Kidney tubule cell (primary cell): ENCODE measurements around the gene CECR2.
"Not testable (repeated sequence)": the region's sequence is repeated elsewhere in the genome, so short reads cannot be mapped to it uniquely, and the experiment has no call there.

Experiments
- DNase-seq: peaks from one replicate; pipeline ENCODE4 v3.0.0-alpha.2; 2018; ENCODE audit warnings: low spot score

The CECR2 gene

DNA sequence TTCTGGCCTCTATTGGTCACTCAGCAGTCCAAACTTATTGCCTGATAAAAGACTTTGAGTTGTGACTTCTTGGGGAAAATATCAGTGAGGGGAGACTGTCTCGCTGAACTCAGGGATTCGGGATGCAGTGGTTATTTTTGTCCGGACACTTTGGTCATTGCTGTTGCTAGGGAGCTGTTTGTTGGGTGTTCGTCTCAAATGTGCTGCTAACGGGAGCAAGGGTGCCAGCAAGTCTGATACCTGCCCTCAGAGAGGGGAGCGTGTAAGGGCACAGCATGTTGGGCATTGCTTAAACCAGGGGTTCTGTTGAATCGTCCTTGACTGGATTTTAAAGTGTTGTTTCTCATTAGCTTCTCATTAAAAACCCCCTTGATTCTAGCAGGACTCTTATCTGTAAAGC lies 144.8 kb downstream of the CECR2 start:
- no peak for DNase-seq

DNA sequence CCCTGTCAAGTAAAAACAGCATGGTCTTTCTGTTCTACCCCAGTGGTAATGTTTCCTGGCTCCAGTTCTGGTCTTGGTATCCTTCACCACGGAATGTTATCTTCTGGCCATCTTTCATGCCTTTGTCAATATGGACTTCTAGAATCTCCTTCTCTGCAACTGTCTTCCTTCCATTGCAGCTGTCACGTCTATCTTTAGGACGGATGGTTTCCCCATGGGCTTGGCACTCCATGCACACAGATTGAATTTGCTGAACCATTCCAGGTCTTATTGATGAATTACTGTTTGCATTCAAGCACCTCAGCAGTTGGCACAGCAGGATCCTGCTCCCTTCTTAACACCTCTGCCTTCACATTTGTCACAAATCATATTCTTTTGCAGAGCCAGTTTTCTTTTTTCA lies 149.1 kb downstream of the CECR2 start:
- no peak for DNase-seq

DNA sequence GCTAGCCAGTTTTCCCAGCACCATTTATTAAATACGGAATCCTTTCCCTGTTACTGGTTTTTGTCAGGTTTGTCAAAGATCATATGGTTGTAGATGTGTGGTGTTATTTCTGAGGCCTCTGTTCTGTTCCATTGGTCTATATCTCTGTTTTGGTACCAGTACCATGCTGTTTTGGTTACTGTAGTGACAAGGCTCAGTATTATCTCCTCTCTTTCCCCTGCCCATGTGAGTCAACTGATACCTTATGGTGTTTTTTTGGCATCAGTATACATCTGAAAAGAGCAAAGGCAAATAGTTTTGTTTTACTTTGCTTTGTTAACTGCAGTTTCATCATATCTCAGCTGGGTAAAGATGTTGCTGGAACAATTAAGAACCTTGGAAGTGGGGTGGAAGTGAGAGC lies 152.7 kb downstream of the CECR2 start:
- DNase-seq, result not testable (repeated sequence)

DNA sequence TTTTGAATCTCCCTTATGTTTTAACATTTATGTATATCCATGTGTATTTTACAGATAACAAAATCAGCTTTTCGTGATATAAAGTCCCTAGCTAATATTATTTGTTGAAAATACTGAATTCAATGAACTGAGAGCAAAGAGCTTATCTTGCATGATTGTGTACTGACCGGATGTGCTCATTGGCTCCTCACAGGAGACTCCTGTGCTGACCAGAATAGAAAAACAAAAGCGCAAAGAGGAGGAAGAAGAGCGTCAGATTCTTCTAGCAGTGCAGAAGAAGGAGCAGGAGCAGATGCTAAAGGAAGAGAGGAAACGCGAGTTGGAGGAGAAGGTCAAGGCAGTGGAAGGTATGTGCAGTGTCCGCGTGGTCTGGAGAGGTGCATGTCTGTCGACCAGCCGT lies 154.7 kb downstream of the CECR2 start:
- DNase-seq, result no peak

DNA sequence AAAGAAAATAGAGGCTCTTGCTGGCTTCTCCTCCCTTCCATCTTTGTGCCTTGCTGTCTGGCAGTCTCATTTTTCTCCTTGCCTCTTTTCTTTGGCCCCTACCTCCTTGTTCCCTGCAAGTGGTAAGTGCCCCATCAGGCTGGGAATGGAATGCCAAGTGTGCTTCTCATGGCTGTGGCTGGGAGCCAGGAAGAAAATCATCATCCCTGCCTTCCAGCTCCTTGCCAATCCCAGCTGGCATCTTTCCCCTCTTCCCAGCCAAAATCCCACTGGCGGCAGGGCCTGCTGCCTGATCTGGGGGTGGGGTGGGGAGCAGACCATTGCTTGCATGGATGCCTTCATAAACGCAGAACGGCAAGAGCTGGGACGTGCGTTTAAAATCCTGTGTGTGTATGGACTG lies 167.0 kb downstream of the CECR2 start:
- no peak for DNase-seq

DNA sequence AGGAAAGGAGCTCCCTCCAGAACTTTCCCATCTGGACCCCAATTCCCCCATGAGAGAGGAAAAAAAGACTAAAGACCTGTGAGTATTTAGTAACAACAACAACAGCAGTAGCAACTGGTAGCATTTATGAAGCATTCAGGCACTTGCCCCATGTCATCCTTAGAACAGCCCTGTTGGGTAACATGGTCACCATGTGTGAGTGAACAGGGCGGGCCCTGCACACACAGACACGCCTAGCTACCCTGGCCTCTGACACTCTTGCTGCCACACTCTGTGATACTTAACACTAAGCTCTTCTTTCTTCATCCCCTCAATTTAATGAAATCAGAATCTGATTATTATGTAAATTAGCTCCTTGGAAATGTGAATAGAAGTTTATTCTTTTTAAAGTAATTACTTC lies 167.9 kb downstream of the CECR2 start:
- DNase-seq, result no peak

DNA sequence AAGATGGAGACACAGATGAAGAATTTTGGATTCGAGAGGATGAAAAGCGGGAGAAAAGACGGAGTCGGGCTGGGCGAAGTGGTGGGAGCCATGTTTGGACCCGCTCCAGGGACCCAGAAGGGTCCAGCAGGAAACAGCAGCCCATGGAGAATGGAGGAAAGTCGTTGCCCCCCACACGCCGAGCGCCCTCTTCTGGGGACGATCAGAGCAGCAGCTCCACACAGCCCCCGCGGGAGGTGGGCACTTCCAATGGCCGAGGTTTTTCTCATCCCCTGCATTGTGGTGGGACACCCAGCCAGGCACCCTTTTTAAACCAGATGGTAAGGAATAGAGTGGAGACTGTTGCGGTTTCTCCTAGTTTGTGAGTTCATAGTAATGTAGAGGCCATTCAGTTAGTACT lies 171.2 kb downstream of the CECR2 start:
- DNase-seq, result no peak

DNA sequence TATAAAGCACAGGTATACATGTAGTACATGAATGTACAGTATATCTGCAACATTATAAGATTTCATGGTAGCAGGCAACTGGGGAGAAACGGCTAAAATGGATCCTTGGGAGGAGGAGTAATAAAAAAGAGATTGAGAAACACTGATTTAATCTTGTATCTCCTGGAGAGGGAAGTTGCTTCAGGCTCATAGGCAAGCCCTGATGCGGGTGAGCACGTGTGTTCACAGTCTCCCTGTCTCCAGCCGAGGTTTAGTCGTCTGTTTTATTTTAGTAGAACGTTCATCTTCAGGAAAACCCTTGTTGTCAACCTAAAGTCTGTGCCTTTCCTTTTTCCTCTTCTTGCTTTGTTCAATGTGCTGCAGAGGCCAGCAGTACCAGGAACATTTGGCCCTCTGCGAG lies 172.2 kb downstream of the CECR2 start:
- no peak for DNase-seq

DNA sequence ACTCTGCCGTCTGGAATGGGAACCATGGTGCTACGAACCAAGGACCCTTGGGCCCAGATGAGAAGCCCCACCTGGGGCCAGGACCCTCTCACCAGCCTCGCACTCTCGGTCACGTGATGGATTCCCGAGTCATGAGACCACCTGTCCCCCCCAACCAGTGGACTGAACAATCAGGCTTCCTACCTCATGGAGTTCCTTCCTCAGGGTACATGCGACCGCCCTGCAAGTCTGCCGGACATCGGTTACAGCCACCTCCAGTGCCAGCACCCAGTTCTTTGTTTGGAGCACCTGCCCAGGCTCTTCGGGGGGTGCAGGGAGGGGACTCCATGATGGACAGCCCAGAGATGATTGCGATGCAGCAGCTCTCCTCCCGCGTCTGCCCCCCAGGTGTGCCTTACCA lies 173.2 kb downstream of the CECR2 start:
- no peak for DNase-seq

DNA sequence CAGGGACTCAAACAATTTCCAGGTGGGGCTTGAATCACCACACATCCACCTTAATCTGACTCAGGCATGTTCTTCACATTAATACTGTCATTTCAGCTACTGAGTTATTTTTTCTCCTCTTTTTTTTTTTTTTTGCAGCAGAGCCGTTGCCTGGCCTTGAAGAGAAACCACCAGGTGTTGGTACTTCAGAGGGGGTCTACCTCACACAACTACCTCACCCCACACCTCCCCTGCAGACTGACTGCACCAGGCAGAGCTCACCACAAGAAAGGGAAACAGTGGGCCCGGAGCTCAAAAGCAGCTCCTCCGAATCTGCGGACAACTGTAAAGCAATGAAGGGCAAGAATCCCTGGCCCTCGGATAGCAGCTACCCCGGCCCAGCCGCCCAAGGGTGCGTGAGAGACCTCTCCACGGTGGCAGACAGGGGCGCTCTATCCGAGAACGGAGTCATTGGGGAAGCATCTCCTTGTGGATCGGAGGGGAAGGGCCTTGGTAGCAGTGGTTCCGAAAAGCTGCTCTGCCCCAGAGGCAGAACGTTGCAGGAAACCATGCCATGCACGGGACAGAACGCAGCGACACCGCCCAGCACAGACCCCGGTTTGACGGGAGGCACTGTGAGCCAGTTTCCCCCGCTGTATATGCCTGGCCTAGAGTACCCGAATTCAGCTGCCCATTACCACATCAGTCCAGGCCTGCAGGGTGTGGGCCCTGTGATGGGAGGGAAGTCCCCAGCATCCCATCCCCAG lies 178.9 kb downstream of the CECR2 start:
- DNase-seq, result no peak

DNA sequence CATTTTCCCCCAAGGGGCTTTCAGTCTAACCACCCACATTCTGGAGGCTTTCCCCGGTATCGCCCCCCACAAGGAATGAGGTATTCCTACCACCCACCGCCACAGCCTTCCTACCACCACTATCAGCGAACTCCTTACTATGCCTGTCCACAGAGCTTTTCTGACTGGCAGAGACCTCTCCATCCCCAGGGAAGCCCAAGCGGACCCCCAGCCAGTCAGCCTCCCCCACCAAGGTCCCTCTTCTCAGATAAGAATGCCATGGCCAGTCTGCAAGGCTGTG lies 179.4 kb downstream of the CECR2 start:
- DNase-seq, result no peak

DNA sequence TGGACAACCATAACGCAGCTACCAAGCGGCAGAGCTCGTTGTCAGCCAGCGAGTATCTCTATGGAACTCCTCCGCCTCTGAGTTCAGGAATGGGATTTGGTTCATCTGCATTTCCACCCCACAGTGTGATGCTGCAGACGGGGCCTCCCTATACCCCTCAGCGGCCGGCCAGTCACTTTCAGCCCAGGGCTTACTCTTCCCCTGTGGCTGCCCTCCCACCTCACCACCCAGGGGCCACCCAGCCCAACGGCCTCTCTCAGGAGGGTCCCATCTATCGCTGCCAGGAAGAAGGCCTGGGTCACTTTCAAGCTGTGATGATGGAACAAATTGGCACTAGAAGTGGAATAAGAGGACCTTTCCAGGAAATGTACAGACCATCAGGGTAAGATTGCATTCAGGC lies 179.9 kb downstream of the CECR2 start:
- DNase-seq, result no peak

DNA sequence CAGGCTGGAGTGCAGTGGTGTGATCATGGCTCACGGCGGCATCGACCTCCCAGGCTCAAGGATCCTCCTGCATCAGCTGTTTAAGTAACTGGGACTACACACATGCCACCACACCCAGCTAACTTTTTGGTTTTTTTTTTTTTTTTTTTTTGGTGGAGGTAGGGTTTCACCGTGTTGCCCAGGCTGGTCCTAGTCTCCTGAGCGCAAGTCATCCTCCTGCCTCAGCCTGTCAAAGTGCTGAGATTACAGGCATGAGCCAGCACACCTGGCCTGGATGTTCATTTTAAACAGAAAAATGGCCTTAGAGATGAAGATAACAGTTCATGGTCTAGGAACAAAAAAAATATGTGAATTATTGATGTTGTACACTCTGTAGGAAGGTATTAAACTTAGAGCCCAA lies 180.4 kb downstream of the CECR2 start:
- DNase-seq, result no peak

DNA sequence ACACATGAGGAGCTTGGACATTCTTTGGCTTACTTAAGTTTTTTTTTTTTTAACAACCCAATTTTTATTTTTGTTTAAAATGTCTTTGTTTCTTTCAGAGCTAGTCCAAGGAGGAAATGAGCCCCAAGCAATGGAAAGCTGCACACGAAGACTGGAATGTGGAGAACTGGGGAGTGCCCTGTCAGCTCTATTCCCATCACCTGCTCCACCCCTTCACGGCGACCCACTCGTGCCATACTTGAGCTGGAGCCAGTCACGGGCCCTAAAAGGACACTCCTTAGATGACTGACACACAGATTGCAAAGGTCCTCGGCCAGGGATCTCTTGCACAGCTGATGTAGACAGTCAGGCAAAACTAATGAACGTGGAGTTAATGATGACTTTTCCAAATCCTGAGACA lies 183.5 kb downstream of the CECR2 start:
- DNase-seq, result no peak

DNA sequence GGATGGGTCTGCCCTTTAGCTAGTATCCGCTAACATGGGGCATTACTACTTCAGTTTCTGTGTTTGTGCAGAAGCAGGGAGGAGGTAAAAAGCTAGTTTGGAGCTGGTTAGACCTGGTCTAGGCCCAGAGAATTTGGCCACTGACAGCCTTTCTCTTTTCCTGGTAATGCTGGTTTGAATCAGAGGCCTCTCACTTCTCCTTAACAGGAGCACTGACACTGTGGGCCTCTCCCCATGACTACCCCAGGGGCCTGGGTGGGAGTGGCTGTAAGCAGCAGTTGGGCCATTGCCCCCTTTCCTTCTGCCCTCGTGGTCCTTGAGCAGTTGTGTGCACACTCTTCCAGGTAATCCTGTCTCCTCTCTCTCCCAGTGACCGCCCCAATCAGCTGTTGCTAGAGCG lies 185.6 kb downstream of the CECR2 start:
- no peak for DNase-seq

DNA sequence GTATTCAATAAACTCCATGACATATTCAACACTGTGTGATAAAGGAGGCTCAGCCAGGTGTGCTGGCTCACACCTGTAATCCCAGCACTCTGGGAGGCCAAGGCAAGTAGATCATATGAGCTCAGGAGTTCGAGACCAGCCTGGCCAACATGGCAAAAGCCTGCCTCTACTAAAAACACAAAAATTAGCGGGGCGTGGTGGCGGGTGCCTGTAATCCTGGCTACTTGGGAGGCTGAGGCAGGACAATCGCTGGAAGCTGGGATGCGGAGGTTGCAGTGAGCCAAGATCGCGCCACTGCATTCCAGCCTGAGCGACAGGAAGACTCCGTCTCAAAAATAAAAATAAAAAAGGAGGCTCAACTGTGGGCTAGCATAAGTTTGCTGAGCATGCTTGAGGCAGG lies 189.9 kb downstream of the CECR2 start:
- DNase-seq, result no peak

DNA sequence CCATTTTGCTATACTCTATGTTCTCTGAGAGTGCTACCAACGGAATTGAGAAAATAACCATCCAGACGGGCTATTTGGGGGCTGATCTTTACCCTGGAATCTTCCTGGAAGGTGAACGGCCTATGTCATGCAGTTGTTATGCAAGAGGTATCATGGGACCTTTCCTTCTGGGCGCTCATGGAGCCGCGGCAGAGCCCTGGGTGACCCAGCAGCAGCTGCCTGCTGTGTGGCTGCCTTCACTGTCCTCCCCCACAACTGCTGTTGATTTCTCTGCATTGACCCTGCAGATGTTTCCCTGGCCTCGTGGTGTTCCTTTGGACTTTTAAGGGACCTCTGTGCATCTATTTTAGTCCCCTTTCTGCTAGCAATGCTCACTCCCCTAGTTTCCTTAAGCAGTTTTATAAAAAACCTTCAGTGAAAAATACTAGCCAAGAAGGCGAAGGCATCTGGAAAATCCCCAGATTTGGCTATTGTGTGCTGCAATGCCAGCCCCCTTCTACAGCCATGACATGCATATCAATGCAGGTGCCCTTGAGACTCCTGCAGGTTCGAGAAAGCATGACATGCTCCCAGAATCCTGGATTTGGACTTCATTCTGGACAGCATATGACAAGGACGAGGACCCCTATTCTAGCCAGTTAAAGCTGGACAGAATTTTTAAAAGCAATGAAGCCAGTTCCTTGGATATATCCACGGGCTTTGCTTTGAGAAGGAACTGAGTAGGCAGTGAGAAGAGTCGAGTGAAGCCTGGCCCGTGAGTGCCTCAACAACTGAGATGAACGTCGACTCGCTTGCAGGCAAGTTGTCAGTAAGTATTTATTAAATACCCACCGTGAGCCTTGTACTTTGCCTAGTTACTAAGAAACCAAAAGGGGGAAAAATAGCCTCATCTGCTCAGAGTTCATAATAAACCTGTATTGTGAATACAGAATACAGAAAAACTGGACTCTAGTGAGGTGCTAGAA lies 193.9 kb downstream of the CECR2 start, which contains the start of gene SLC25A18:
TSS of gene SLC25A18 (plus strand) at position 593 of the 965 bp plus-strand sequence. CDS start 16,447 bp downstream, outside the sequence.
- DNase-seq, result peak; percentile 51

DNA sequence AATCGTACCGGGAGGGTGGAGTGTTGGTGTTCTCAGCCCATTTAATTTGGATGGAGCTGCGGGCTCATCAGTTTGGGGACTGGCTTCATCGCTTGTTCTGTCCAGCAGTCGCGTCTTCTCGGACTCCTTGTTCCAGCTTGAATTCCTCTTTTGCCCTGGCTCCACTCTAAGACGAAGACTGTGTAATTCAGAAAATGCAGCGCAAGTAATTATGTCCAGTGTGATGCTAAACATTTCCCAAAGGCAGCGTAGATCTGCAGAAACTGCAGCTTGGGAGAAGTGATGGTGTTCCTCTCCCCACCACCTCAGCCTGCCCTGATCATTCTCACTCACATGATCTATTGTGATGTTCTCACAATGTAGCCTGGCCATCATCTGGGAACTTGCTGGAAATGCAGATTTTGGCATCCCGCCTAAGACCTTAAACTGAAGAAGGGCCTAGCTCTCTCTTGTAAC lies 194.7 kb downstream of the CECR2 start:
- DNase-seq, result no peak

DNA sequence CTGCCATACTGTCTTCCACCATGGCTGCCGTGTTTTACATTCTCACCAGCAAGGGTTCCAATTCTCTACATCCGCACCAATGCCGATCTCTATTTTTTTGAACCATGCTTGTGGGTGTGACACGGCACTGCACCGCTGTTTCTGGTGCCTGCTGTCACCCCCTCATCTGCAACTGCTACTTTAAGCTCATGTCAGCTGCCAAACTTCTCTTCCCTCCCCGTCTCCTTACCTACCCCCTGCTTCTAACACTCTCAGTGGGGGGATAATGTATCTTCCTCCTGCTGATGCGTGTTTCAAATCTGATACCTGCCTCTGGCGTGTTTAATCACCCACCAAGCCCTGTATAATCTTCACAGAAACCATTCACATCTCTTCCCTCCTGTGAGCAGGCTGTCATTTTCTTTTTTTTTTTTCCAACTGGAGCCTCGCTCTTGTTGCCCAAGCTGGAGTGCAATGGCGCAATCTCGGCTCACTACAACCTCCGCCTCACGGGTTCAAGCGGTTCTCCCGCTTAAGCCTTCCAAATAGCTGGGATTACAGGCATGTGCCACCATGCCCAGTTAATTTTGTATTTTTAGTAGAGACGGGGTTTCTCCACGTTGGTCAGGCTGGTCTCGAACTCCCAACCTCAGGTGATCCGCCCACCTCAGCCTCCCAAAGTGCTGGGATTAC lies 196.9 kb downstream of the CECR2 start:
- DNase-seq, result not testable (repeated sequence)

DNA sequence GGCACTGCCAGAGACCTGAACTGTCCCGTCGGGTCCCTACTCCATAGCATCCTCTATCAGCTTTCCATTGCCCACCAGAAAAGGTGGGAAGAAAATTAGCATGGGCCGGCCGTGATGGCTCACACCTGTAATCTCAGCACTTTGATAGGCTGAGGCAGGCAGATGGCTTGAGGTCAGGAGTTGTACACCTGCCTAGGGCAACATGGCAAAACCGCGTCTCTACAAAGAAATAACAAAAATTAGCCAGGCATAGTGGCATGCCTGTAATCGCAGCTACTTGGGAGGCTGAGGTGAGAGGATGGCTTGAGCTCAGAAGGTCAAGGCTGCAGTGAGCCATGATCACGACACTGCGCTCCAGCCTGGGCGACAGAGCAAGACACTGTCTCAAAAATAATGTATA lies 197.5 kb downstream of the CECR2 start:
- peak; percentile 28 for DNase-seq

DNA sequence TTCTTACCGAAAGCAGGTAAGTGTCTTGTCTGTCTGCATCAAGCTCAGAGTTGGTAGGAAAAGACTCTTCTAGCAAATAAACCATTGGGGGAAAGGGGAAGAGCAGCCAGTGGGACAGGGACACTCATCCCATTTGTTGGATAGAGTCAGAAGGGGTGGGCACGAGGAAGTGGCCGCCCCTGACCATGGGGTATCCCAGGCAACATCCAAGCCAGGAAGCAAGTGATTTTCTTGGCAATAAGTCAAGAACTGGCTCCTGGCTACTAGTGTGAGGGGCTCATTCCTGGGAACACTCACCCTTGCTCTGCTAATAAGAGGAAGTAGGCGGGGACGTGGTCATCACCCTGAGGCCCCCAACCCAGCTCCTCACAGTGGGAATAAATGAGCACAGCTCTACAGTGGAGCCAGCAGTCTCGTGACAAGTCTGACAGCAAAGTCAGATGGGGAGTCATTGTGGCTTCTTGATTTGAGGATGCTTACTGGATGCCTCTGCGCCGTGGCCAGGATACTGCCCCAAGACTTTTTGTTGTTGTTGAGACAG lies 200.8 kb downstream of the CECR2 start:
- peak; percentile 31 for DNase-seq

DNA sequence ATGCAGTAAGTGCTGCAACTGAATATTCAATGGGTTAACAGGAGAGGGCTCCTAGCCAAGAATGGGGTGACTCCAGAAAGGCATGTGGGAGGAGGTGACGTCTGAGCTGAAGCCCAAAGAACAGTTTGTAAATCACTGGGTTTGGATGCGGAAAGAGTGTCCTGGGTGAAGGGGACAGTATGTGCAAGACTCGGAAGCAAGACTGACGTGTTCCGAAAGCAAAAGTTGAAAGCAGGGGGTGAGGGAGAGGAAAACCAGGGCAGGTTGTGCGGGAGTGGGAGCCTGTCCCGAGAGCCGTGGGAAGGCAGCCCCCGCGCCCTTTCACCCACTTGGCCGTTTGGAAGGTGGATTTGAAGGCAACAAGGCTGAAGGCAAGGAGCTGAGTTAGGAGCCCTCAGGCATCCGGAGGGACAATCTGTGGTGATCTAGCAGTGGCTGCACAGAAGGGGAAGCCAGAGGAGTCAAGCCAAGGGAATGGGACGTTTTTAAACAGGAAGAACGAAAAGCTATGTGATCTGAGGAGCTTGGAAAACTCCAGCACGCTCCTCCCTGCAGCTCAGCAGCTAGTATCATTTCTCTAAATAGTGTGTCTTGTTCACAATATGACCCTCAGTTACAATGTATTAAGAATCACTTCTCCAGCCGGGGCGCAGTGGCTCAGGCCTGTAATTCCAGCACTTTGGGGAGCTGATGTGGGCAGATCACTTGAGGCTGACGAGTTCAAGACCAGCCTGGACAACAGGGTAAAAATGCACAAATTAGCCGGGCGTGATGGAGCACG lies 201.8 kb downstream of the CECR2 start:
- DNase-seq, result peak; percentile 69
